Suppressor macrophage (primary cell): ENCODE data around the gene SRGAP2.
"Not testable (repeated sequence)": the region's sequence is repeated elsewhere in the genome, so short reads cannot be mapped to it uniquely, and the experiment has no call there.

ENCODE experiments used
- DNase-seq, 4 experiments: peaks; one replicate each; pipeline ENCODE4 v3.0.0-alpha.2; 2020 to 2022

Gene SRGAP2

DNA sequence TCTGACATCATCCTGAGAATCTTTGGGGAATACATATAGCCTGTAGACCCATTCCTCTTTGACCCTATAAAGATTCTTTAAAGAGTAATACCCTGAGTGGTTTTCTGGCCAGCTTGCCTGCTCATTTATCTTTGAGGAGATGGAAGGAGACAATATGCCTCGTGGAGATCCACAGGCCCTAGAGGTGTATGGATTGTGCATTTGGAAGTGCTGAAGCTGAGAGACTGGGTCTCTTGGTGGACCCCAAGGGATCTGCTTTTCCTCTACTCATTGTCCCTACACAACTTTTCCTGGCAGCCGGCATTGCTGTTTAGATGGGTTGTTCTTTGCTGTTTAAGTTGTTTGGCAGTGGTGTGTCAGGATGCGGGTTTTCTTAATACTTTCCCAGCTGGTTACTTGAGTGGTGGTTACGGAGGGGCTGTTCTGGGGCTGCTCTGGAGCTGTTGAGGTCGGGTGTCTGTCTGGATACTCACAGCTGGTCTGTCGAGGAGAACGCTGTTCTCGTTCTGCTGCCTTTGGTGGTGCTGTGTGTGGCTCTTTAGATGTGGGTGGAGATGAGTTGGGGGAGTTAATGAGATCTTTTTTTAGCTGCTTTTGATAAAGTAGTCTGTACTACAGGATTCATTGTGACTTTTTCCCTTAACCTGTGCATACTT lies 49.5 kb downstream of the SRGAP2 start:
- DNase-seq = not testable (repeated sequence)
